ENCODE measurements around the gene KRT32.

GRCh38 chr17:41415411-41415810 lies 51.8 kb downstream of the KRT32 start:
- TF ChIP-seq, protein P1, sequence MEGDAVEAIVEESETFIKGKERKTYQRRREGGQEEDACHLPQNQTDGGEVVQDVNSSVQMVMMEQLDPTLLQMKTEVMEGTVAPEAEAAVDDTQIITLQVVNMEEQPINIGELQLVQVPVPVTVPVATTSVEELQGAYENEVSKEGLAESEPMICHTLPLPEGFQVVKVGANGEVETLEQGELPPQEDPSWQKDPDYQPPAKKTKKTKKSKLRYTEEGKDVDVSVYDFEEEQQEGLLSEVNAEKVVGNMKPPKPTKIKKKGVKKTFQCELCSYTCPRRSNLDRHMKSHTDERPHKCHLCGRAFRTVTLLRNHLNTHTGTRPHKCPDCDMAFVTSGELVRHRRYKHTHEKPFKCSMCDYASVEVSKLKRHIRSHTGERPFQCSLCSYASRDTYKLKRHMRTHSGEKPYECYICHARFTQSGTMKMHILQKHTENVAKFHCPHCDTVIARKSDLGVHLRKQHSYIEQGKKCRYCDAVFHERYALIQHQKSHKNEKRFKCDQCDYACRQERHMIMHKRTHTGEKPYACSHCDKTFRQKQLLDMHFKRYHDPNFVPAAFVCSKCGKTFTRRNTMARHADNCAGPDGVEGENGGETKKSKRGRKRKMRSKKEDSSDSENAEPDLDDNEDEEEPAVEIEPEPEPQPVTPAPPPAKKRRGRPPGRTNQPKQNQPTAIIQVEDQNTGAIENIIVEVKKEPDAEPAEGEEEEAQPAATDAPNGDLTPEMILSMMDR (IDR thresholded peaks at IDR 0.05; ENCODE audit: insufficient read depth, low read length): no peak
- TF ChIP-seq POLR2AphosphoS5 (IDR thresholded peaks at IDR 0.05; ENCODE audit: low read depth) (no peak), GABPA (IDR thresholded peaks at IDR 0.05; ENCODE audit: low read depth) (no peak), REST (IDR thresholded peaks at IDR 0.05; ENCODE audit: insufficient replicate concordance, low read depth) (no peak), SPI1 (IDR thresholded peaks at IDR 0.05; ENCODE audit: borderline replicate concordance, low read depth) (no peak)
